PFSK-1 (cell line): Measurements from ENCODE around the gene ZNF80.
A peak's percentile ranks its signal among the peaks of the same experiment; 100 is the strongest.

Experiments used
- FOXP2 ChIP-seq: optimal IDR thresholded peaks from 2 replicates; pipeline ENCODE3; 2011; ENCODE audit warnings: borderline replicate concordance, control low read depth, inconsistent platforms; ENCODE audit not compliant: insufficient read depth; ENCODE audit errors: extremely low read length, extremely low read depth
- POLR2AphosphoS5 ChIP-seq: IDR thresholded peaks from 2 replicates; pipeline ENCODE4 v1.6.1; 2012; ENCODE audit warnings: low read depth, mild to moderate bottlenecking, control low read depth, low read length, moderate library complexity
- REST ChIP-seq, 2 experiments: IDR thresholded peaks; 2 replicates each; pipeline versions ENCODE4 v1.6.1 to v1.8.0; 2011 to 2012; ENCODE audit warnings: low read depth in 2 of 2, low read length in 2 of 2, control low read depth in 1 of 2, inconsistent platforms in 1 of 2, mild to moderate bottlenecking in 1 of 2, moderate library complexity in 1 of 2; ENCODE audit not compliant: insufficient read depth in 1 of 2
- SIN3A ChIP-seq: IDR thresholded peaks from 2 replicates; pipeline ENCODE4 v1.6.1; 2012; ENCODE audit warnings: mild to moderate bottlenecking, low read length, moderate library complexity, borderline replicate concordance; ENCODE audit not compliant: insufficient read depth
- TAF1 ChIP-seq: IDR thresholded peaks from 2 replicates; pipeline ENCODE4 v1.6.1; 2012; ENCODE audit warnings: low read length, control low read depth, borderline replicate concordance; ENCODE audit not compliant: insufficient read depth

Gene ZNF80

GRCh38 chr3:114221165-114221880, 16.1 kb downstream of the ZNF80 start:
- TF ChIP-seq SIN3A, result 0 out of 2 replicates have a peak, but pooled peaks have one; percentile 11
- TF ChIP-seq TAF1, result no peak

GRCh38 chr3:114219741-114220140, 17.6 kb downstream of the ZNF80 start:
- TF ChIP-seq TAF1 (no peak), FOXP2 (no peak), REST (IDR thresholded peaks at IDR 0.05; ENCODE audit: insufficient read depth in 1 of 2, low read depth in 2 of 2, low read length in 2 of 2) (no peak), POLR2AphosphoS5 (no peak), SIN3A (no peak)

- TF ChIP-seq TAF1 (no peak), POLR2AphosphoS5 (no peak), REST (IDR thresholded peaks at IDR 0.05; ENCODE audit: insufficient read depth in 1 of 2, low read depth in 2 of 2, low read length in 2 of 2) (no peak), FOXP2 (no peak), SIN3A (no peak)
These were observed 18.7 kb downstream of the ZNF80 start for GRCh38 chr3:114218578-114219185.

- TF ChIP-seq TAF1 (no peak), REST (IDR thresholded peaks at IDR 0.05; ENCODE audit: insufficient read depth in 1 of 2, low read depth in 2 of 2, low read length in 2 of 2) (no peak), SIN3A (no peak), FOXP2 (no peak), POLR2AphosphoS5 (no peak)
These were observed 19.4 kb downstream of the ZNF80 start for GRCh38 chr3:114218006-114218405.

GRCh38 chr3:114217266-114217665, 20.1 kb downstream of the ZNF80 start:
- no peak for TF ChIP-seq TAF1
- no peak for TF ChIP-seq SIN3A
- TF ChIP-seq POLR2AphosphoS5, result no peak
- no peak for TF ChIP-seq REST (IDR thresholded peaks at IDR 0.05; ENCODE audit: insufficient read depth in 1 of 2, low read depth in 2 of 2, low read length in 2 of 2)
- TF ChIP-seq FOXP2, result no peak
